Measurements from ENCODE around the gene CDC42EP4.

DNA sequence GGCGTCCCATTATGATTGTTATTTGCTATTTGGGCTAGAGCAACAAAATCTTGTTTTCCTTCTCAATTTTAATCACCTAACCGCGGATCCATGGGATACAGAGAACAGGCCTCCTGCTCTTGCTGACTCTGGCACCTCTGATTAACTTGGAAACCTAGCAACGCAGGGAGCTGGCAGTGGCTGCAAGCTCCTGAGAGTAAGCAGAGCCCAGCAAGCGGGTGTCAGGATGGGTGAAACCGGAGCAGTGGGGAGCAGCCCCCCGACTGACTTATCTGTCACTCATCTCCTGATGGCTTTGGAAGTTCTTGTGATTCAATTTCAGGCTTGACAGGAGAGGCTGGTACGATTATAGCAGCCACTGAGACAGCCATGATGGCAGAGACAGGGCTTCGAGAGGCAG is 45.5 kb upstream of the CDC42EP4 start:
- TF ChIP-seq, protein P1, sequence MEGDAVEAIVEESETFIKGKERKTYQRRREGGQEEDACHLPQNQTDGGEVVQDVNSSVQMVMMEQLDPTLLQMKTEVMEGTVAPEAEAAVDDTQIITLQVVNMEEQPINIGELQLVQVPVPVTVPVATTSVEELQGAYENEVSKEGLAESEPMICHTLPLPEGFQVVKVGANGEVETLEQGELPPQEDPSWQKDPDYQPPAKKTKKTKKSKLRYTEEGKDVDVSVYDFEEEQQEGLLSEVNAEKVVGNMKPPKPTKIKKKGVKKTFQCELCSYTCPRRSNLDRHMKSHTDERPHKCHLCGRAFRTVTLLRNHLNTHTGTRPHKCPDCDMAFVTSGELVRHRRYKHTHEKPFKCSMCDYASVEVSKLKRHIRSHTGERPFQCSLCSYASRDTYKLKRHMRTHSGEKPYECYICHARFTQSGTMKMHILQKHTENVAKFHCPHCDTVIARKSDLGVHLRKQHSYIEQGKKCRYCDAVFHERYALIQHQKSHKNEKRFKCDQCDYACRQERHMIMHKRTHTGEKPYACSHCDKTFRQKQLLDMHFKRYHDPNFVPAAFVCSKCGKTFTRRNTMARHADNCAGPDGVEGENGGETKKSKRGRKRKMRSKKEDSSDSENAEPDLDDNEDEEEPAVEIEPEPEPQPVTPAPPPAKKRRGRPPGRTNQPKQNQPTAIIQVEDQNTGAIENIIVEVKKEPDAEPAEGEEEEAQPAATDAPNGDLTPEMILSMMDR (IDR thresholded peaks at IDR 0.05; ENCODE audit: low read depth, low read length): no peak
- no peak for TF ChIP-seq EZH2phosphoT487 (IDR thresholded peaks at IDR 0.05; ENCODE audit: low read depth)
